ENCODE measurements around the gene SLC14A1.

GRCh38 chr18:45782662-45783061, 58.7 kb downstream of the SLC14A1 start:
- TF ChIP-seq CTCF (IDR thresholded peaks at IDR 0.05; ENCODE audit: insufficient read depth, low read depth, low read length) (no peak), EZH2 (IDR thresholded peaks at IDR 0.05; ENCODE audit: insufficient read depth, low read length) (no peak)
